Stomach (tissue), 9 donors: ENCODE measurements around the gene KLRD1. TPM values are rescaled to one million over a fixed set of nuclear protein-coding genes. Genes with fewer than 3 reads are reported as not detected.

Experiments
- DNase-seq, 2 donors: peaks; one replicate each; pipeline versions ENCODE4 v3.0.0 to v3.0.0-alpha.2; 2013 to 2019
- H3K27ac ChIP-seq, 5 donors: fragments of 200-600 bp in 4 of 5; sonication (generic) in 4 of 5; one replicate each; pipeline ENCODE4 v1.5.1; 2013 to 2019; ENCODE audit warnings: mild to moderate bottlenecking in 1 of 5, moderate library complexity in 1 of 5
- H3K27me3 ChIP-seq, 3 donors: fragments of 200-600 bp; sonication (generic); one replicate each; pipeline ENCODE4 v1.5.1; 2017 to 2019; ENCODE audit warnings: mixed run types in 1 of 3
- H3K36me3 ChIP-seq, 4 donors: fragments of 200-600 bp; sonication (generic); 1 replicate in 3 of 4; 2 replicates in 1 of 4; pipeline ENCODE4 v1.5.1; 2016 to 2019
- H3K4me1 ChIP-seq, 4 donors: fragments of 200-600 bp; sonication (generic); one replicate each; pipeline ENCODE4 v1.5.1; 2016 to 2019
- H3K4me3 ChIP-seq, 4 donors: fragments of 200-600 bp; sonication (generic) in 3 of 4; one replicate each; pipeline ENCODE4 v1.5.1; 2016 to 2019; ENCODE audit warnings: mild to moderate bottlenecking in 1 of 4
- H3K9me3 ChIP-seq, 4 donors: fragments of 200-600 bp; sonication (generic); one replicate each; pipeline ENCODE4 v1.5.1; 2016 to 2019
- EP300 ChIP-seq: sonication (generic); formaldehyde crosslinking; IDR thresholded peaks from one replicate; pipeline ENCODE4 v1.6.1; 2017; ENCODE audit warnings: antibody characterized with exemption
- POLR2A ChIP-seq, 4 donors: fragments of 450-650 bp; IDR thresholded peaks; one replicate each; pipeline ENCODE4 v1.6.1; 2016; ENCODE audit warnings: antibody characterized with exemption in 4 of 4, control low read depth in 2 of 4, mild to moderate bottlenecking in 1 of 4, moderate library complexity in 1 of 4
- POLR2AphosphoS5 ChIP-seq, 3 donors: sonication (generic); formaldehyde crosslinking; IDR thresholded peaks; one replicate each; pipeline ENCODE4 v1.6.1; 2016; ENCODE audit warnings: antibody characterized with exemption in 3 of 3
- WGBS, 5 donors: extraction: QIAGEN DNeasy Blood & Tissue Kit in 3 of 5; methylation state at CpG; one replicate each; pipeline versions ENCODE4 v1.1.5 to v1.1.7; 2013 to 2018; 5-methylcytosine and 5-hydroxymethylcytosine counted together
- intact Hi-C: fragments of 100-400 bp; cut with DNase I; formaldehyde crosslinking; loops from one replicate; pipeline ENCODE4 v1.15.1; 2023; ENCODE audit warnings: low total_unique reads
- polyA plus RNA-seq, 3 donors: library from polyadenylated mRNA; stranded (reverse); fragments of 200-250 nt; gene quantifications; one replicate each; pipeline ENCODE4 v1.2.3, GENCODE V29; 2013
- total RNA-seq, 5 donors: library from RNA; depleted of rRNA; stranded (reverse); fragments of >200 nt; gene quantifications; one replicate each; pipeline versions ENCODE4 v1.1.0 to v1.2.3, GENCODE V29; 2014 to 2016
- TF ChIP-seq, protein P1 (sequence below), 7 experiments: fragments of 450-650 bp in 4 of 7; fragments of 200-600 bp in 3 of 7; sonication (generic) in 3 of 7; IDR thresholded peaks; one replicate each; pipeline ENCODE4 v1.5.1; 2016 to 2019; ENCODE audit warnings: antibody characterized with exemption in 7 of 7, control low read depth in 2 of 7, mild to moderate bottlenecking in 1 of 7
- donor health status: healthy with polysubstance abuse.
- donor health status: Bipolar disorder and iron deficiency.
- donor health status: healthy.

Gene KLRD1
- total and polyA plus RNA-seq, 8 donors: under 0.01 to 15.4 (median 0.89) TPM; not detected in 1

DNA sequence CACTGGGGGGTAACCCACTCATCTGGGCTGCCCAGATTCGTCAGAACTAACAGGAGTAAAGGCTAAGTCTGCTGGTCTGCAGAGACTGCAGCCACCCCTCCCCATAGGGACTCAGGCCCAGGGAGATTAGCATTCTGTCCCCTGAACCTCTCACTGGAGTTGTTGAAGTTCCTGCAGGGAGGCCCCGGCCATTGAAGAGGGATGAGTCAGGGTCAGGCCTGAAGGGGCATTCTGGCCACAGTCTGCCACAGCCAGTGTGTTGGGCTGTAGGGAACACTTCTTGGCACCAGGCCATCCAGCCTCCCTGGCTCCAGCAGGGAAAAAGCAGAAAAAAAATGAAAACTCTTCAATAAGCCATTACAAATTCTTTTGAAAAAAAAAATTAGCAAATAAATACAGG lies 46.8 kb downstream of the KLRD1 start:
- no peak overlapping the region for H3K4me3 ChIP-seq
- TF ChIP-seq EP300 (no peak), POLR2AphosphoS5 (IDR thresholded peaks at IDR 0.05) (no peak), POLR2A (IDR thresholded peaks at IDR 0.05) (no peak)
- TF ChIP-seq, protein P1, sequence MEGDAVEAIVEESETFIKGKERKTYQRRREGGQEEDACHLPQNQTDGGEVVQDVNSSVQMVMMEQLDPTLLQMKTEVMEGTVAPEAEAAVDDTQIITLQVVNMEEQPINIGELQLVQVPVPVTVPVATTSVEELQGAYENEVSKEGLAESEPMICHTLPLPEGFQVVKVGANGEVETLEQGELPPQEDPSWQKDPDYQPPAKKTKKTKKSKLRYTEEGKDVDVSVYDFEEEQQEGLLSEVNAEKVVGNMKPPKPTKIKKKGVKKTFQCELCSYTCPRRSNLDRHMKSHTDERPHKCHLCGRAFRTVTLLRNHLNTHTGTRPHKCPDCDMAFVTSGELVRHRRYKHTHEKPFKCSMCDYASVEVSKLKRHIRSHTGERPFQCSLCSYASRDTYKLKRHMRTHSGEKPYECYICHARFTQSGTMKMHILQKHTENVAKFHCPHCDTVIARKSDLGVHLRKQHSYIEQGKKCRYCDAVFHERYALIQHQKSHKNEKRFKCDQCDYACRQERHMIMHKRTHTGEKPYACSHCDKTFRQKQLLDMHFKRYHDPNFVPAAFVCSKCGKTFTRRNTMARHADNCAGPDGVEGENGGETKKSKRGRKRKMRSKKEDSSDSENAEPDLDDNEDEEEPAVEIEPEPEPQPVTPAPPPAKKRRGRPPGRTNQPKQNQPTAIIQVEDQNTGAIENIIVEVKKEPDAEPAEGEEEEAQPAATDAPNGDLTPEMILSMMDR (IDR thresholded peaks at IDR 0.05): no peak
- H3K27ac ChIP-seq: no peak overlapping the region
- 50 to 69% (median 61%) methylated on average over 2 of the region's 2 CpGs for WGBS, 5 donors
- intact Hi-C loops: loop anchor here (10.0 kb wide), 1 partner anchor 320 kb away; the partner anchor contains the start of gene STYK1
- no peaks in the 10 kb centered on the region for H3K27me3 ChIP-seq
- no peaks in the 10 kb centered on the region for H3K36me3 ChIP-seq
- H3K9me3 ChIP-seq: peaks cover 0 to 3% (median 0%) of the 10 kb centered on the region in 4 donors
- H3K4me1 ChIP-seq: peaks cover 0 to 5% (median 0%) of the 10 kb centered on the region in 4 donors
- DNase-seq: peak in 1 of 2 donors; percentile 24

- Histone ChIP-seq H3K4me3 (no peak overlapping the region), H3K27ac (no peak overlapping the region), H3K27me3 (no peaks in the 10 kb centered on the region), H3K9me3 (no peaks in the 10 kb centered on the region), H3K4me1 (peaks cover 7 to 28% (median 14%) of the 10 kb centered on the region in 4 donors), H3K36me3 (no peaks in the 10 kb centered on the region)
- DNase-seq: no peak
- no peak for TF ChIP-seq POLR2AphosphoS5 (IDR thresholded peaks at IDR 0.05)
- intact Hi-C loops: loop anchor here (10.0 kb wide), 1 partner anchor 317 kb away; the partner anchor contains the start of gene STYK1
- 66 to 83% (median 77%) methylated on average over 5 of the region's 5 CpGs for WGBS, 5 donors
Observed at GRCh38 chr12:10358131-10358530, 50.5 kb downstream of the KLRD1 start.

DNA sequence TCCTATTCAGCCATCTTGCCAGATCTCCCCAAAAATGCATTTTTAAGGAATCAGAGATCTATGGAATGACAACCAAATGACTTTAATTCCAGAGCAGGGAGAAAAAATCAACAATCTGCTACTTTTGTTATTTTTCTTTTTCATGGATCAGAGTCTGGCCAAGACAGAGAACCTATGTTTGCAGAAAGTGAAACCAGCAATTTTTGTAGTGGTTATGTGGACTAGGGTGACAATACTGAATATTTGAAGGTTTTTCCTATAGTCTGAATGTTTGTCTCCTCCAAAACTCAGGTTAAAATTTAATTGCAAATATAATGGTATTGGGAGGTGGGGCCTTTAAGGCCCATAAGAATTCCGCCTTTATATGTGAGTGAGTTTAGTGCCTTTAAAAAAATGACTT lies 51.3 kb downstream of the KLRD1 start:
- H3K4me1 ChIP-seq: peaks cover 11 to 36% (median 22%) of the 10 kb centered on the region in 4 donors
- no peaks in the 10 kb centered on the region for H3K9me3 ChIP-seq
- no peaks in the 10 kb centered on the region for H3K36me3 ChIP-seq
- no peak for DNase-seq
- H3K27ac ChIP-seq: no peak overlapping the region
- H3K4me3 ChIP-seq: no peak overlapping the region
- no peaks in the 10 kb centered on the region for H3K27me3 ChIP-seq
- WGBS, 5 donors: 50 to 100% (median 96%) methylated on average over 1 of the region's 1 CpG
- intact Hi-C loops: loop anchor here (10.0 kb wide), 1 partner anchor 316 kb away; the partner anchor contains the start of gene STYK1
- TF ChIP-seq POLR2AphosphoS5 (IDR thresholded peaks at IDR 0.05) (no peak), EP300 (no peak), POLR2A (IDR thresholded peaks at IDR 0.05) (no peak)
- TF ChIP-seq, protein P1 (IDR thresholded peaks at IDR 0.05): no peak

GRCh38 chr12:10361084-10361483 lies 53.4 kb downstream of the KLRD1 start:
- TF ChIP-seq EP300: no peak
- TF ChIP-seq, protein P1 (IDR thresholded peaks at IDR 0.05): no peak
- no peak for TF ChIP-seq POLR2AphosphoS5 (IDR thresholded peaks at IDR 0.05)
- no peak for TF ChIP-seq POLR2A (IDR thresholded peaks at IDR 0.05)
- Histone ChIP-seq H3K4me1 (peaks cover 20 to 50% (median 32%) of the 10 kb centered on the region in 4 donors), H3K9me3 (no peaks in the 10 kb centered on the region), H3K27me3 (no peaks in the 10 kb centered on the region), H3K36me3 (no peaks in the 10 kb centered on the region), H3K4me3 (no peak overlapping the region), H3K27ac (peak overlapping the region in 4 of 5 donors; percentile 88 to 97 (median 94))
- WGBS, 5 donors: 76 to 88% (median 83%) methylated on average over 4 of the region's 4 CpGs
- peak in 1 of 2 donors; percentile 7 for DNase-seq
- intact Hi-C loops: no loop called here

GRCh38 chr12:10361622-10362021 lies 54.0 kb downstream of the KLRD1 start:
- 31 to 56% (median 46%) methylated on average over 4 of the region's 4 CpGs for WGBS, 5 donors
- Histone ChIP-seq H3K9me3 (no peaks in the 10 kb centered on the region), H3K27me3 (no peaks in the 10 kb centered on the region), H3K27ac (peak overlapping the region in 4 of 5 donors; percentile 88 to 97 (median 94)), H3K36me3 (no peaks in the 10 kb centered on the region), H3K4me3 (no peak overlapping the region), H3K4me1 (peaks cover 26 to 55% (median 37%) of the 10 kb centered on the region in 4 donors)
- peak in 1 of 2 donors; percentile 65 for DNase-seq
- intact Hi-C loops: no loop called here
- TF ChIP-seq EP300: no peak
- no peak for TF ChIP-seq POLR2A (IDR thresholded peaks at IDR 0.05)
- TF ChIP-seq, protein P1 (IDR thresholded peaks at IDR 0.05): no peak
- no peak for TF ChIP-seq POLR2AphosphoS5 (IDR thresholded peaks at IDR 0.05)
